K562 (cell line): ENCODE measurements around the gene PMIS2. TPM values are rescaled to one million over a fixed set of nuclear protein-coding genes. Genes with fewer than 3 reads are reported as not detected.
"Not testable (repeated sequence)": the region's sequence is repeated elsewhere in the genome, so short reads cannot be mapped to it uniquely, and the experiment has no call there.

Experiments
- ATAC-seq: fragments of 200-7000 bp; cut with Tn5 transposase; 3 replicates; pipeline ENCODE4 v1.9.1; 2020; ENCODE audit warnings: moderate library complexity
- BruUV-seq: library from RNA; stranded (reverse); fragments of 400-500 nt; replicated peaks from 2 replicates; lab custom pipeline; 2021; lab: Mats Ljungman, UMichigan
- CTCF ChIA-PET: fragments of 300-600 bp; formaldehyde crosslinking; extraction: SDS; loops from one replicate; lab custom pipeline; 2021; ENCODE audit warnings: low intra/inter-chr PET ratio; lab: Yijun Ruan, JAX
- POLR2A ChIA-PET: fragments of 300-600, 350-650 bp; sonication (Branson Sonifier 250); formaldehyde crosslinking; extraction: SDS; loops from one replicate; lab custom pipeline; 2021; ENCODE audit warnings: antibody characterized with exemption, inconsistent platforms; lab: Yijun Ruan, JAX
- DNase-seq, 4 experiments: peaks; one replicate each; pipeline versions ENCODE4 v3.0.0 to v3.0.0-alpha.2; 2011 to 2018; ENCODE audit warnings: low spot score in 3 of 4, mixed read lengths in 3 of 4; ENCODE audit errors: extremely low read depth in 1 of 4
- FAIRE-seq: peaks from 2 replicates; lab custom pipeline; 2011; peaks lifted over from hg19 to GRCh38; lab: Jason Lieb, UNC
- H2AFZ ChIP-seq: 2 replicates; pipeline ENCODE4 v1.6.0; 2011; ENCODE audit warnings: low read depth, low read length, control low read depth, inconsistent platforms
- H3K27ac ChIP-seq: fragments of 200-600 bp; 3 replicates; pipeline ENCODE4 v1.8.0; 2011; ENCODE audit warnings: low read depth, mild to moderate bottlenecking, control low read depth, inconsistent platforms, low read length, moderate library complexity, mixed read lengths; ENCODE audit errors: extremely low read depth
- H3K27me3 ChIP-seq, 2 experiments: fragments of 300-600 bp in 1 of 2; 2 replicates in 1 of 2; 3 replicates in 1 of 2; pipeline versions ENCODE4 v1.6.0 to v1.8.0; 2011; ENCODE audit warnings: inconsistent platforms in 2 of 2, low read length in 2 of 2, mild to moderate bottlenecking in 1 of 2, mixed read lengths in 1 of 2, moderate library complexity in 1 of 2; ENCODE audit not compliant: control insufficient read depth in 2 of 2, insufficient read depth in 2 of 2
- H3K36me3 ChIP-seq: fragments of 300-600 bp; 3 replicates; pipeline ENCODE4 v1.8.0; 2011; ENCODE audit warnings: mild to moderate bottlenecking, low read length, inconsistent platforms; ENCODE audit not compliant: control insufficient read depth, insufficient read depth
- H3K4me1 ChIP-seq, 2 experiments: fragments of 200-600 bp in 1 of 2; replicated peaks in 1 of 2; 2 replicates in 1 of 2; 3 replicates in 1 of 2; pipeline versions ENCODE4 v1.5.1 to v1.8.0; 2011; ENCODE audit warnings: inconsistent platforms in 2 of 2, low read length in 2 of 2, mild to moderate bottlenecking in 1 of 2, mixed read lengths in 1 of 2, moderate library complexity in 1 of 2; ENCODE audit not compliant: control insufficient read depth in 2 of 2, insufficient read depth in 2 of 2
- H3K4me2 ChIP-seq: 2 replicates; pipeline ENCODE4 v1.6.1; 2011; ENCODE audit warnings: low read length, control low read depth, inconsistent platforms, mixed read lengths; ENCODE audit not compliant: insufficient read depth
- H3K4me3 ChIP-seq: fragments of 200-600 bp; sonication (generic), shearing (Covaris generic); 2 replicates; pipeline ENCODE4 v1.5.1; 2016; ENCODE audit warnings: control low read depth, inconsistent platforms
- H3K79me2 ChIP-seq: fragments of 200-600 bp; 3 replicates; pipeline ENCODE4 v1.8.0; 2011; ENCODE audit warnings: low read length, inconsistent platforms; ENCODE audit not compliant: control insufficient read depth, insufficient read depth
- H3K9ac ChIP-seq, 2 experiments: 2 replicates each; pipeline versions ENCODE4 v1.6.0 to v1.6.1; 2011; ENCODE audit warnings: low read depth in 2 of 2, low read length in 2 of 2, control low read depth in 1 of 2, inconsistent platforms in 1 of 2, mild to moderate bottlenecking in 1 of 2, mixed read lengths in 1 of 2; ENCODE audit not compliant: insufficient read depth in 1 of 2
- H3K9me1 ChIP-seq: one replicate; pipeline ENCODE4 v1.6.0; 2011; ENCODE audit warnings: inconsistent platforms, mild to moderate bottlenecking, low read length, moderate library complexity; ENCODE audit not compliant: control insufficient read depth, insufficient read depth
- H3K9me3 ChIP-seq: replicated peaks from 2 replicates; pipeline ENCODE4 v1.5.1; 2011; ENCODE audit warnings: low read depth, low read length, inconsistent platforms; ENCODE audit not compliant: control insufficient read depth, insufficient read depth
- H4K20me1 ChIP-seq: replicated peaks from 2 replicates; pipeline ENCODE4 v1.6.1; 2011; ENCODE audit warnings: low read length, inconsistent platforms, mixed read lengths; ENCODE audit not compliant: control insufficient read depth, insufficient read depth
- KHSRP ChIP-seq: fragments of 450-650 bp; IDR thresholded peaks from 2 replicates; pipeline ENCODE4 v1.6.1; 2017
- ZNF121 ChIP-seq: sonication (generic); formaldehyde crosslinking; conservative IDR thresholded peaks from 2 replicates; pipeline ENCODE4 v1.8.0; 2022; ENCODE audit warnings: missing genetic modification reagents
- ZSCAN29 ChIP-seq: fragments of 450-650 bp; IDR thresholded peaks from 2 replicates; pipeline ENCODE4 v1.6.1; 2017
- WGBS: fragments of 100-300 bp; shearing (Covaris generic); methylation state at CpG from one replicate; pipeline ENCODE4 v1.1.6; 2016; ENCODE audit warnings: low coverage, mixed read lengths; ENCODE audit not compliant: insufficient coverage; ENCODE audit errors: missing lambda C conversion rate; 5-methylcytosine and 5-hydroxymethylcytosine counted together
- in situ Hi-C: fragments of 300-500 bp; cut with MboI; formaldehyde crosslinking; loops from 4 replicates; pipeline ENCODE4 v1.15.0; 2018; ENCODE audit warnings: inconsistent platforms, mixed read lengths
- intact Hi-C: fragments of 100-400 bp; cut with micrococcal nuclease; formaldehyde crosslinking; loops from 2 replicates; pipeline ENCODE4 v1.14.2; 2022
- polyA plus RNA-seq, 8 experiments: library from polyadenylated mRNA; depleted of rRNA in 4 of 8; stranded (reverse) in 5 of 8; unstranded in 3 of 8; fragments of >200 nt; fragmentation: Nextera tagmentation in 2 of 8; fragmentation: Illumina TruSeq in 1 of 8; extraction: Ambion mirVana in 2 of 8; extraction: Trizol in 1 of 8; gene quantifications; 2 replicates each; pipeline versions ENCODE4 v1.2.1 to v1.2.3, GENCODE V29; 2011 to 2014; ENCODE audit warnings: inconsistent platforms in 1 of 8, missing spikeins in 1 of 8
- total RNA-seq, 7 experiments: library from RNA; depleted of rRNA in 6 of 7; stranded (reverse); fragments of >200 nt in 6 of 7; fragmentation: Illumina TruSeq in 2 of 7; extraction: Trizol in 2 of 7; gene quantifications; 2 replicates each; pipeline versions ENCODE4 v1.2.1 to v1.2.3, GENCODE V29; 2011 to 2021; ENCODE audit warnings: low replicate concordance in 1 of 7
- TF ChIP-seq, protein P1 (sequence below): IDR thresholded peaks from 2 replicates; pipeline ENCODE4 v1.6.1; 2016; ENCODE audit warnings: missing genetic modification characterization, missing compliant biosample characterization
- TF ChIP-seq, protein P2 (sequence below): fragments of 450-650 bp; IDR thresholded peaks from 2 replicates; pipeline ENCODE4 v1.7.1; 2018; ENCODE audit warnings: mild to moderate bottlenecking, low read depth; ENCODE audit not compliant: partially characterized antibody

The PMIS2 gene
- total and polyA plus RNA-seq, 9 of the 15 experiments (the other 6 are each of a cell fraction or from before 2014, with no cell fraction given) = not detected

GRCh38 chr19:35595026-35595425 lies 9.1 kb downstream of the PMIS2 start:
- not testable (repeated sequence) for FAIRE-seq

GRCh38 chr19:35595928-35596327 lies 10.0 kb downstream of the PMIS2 start:
- no peak for FAIRE-seq
- ATAC-seq = no peak
- TF ChIP-seq KHSRP = no peak
- TF ChIP-seq, protein P1, sequence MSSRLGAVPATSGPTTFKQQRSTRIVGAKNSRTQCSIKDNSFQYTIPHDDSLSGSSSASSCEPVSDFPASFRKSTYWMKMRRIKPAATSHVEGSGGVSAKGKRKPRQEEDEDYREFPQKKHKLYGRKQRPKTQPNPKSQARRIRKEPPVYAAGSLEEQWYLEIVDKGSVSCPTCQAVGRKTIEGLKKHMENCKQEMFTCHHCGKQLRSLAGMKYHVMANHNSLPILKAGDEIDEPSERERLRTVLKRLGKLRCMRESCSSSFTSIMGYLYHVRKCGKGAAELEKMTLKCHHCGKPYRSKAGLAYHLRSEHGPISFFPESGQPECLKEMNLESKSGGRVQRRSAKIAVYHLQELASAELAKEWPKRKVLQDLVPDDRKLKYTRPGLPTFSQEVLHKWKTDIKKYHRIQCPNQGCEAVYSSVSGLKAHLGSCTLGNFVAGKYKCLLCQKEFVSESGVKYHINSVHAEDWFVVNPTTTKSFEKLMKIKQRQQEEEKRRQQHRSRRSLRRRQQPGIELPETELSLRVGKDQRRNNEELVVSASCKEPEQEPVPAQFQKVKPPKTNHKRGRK = peak; percentile 70
- no peak for TF ChIP-seq ZSCAN29
- TF ChIP-seq, protein P2, sequence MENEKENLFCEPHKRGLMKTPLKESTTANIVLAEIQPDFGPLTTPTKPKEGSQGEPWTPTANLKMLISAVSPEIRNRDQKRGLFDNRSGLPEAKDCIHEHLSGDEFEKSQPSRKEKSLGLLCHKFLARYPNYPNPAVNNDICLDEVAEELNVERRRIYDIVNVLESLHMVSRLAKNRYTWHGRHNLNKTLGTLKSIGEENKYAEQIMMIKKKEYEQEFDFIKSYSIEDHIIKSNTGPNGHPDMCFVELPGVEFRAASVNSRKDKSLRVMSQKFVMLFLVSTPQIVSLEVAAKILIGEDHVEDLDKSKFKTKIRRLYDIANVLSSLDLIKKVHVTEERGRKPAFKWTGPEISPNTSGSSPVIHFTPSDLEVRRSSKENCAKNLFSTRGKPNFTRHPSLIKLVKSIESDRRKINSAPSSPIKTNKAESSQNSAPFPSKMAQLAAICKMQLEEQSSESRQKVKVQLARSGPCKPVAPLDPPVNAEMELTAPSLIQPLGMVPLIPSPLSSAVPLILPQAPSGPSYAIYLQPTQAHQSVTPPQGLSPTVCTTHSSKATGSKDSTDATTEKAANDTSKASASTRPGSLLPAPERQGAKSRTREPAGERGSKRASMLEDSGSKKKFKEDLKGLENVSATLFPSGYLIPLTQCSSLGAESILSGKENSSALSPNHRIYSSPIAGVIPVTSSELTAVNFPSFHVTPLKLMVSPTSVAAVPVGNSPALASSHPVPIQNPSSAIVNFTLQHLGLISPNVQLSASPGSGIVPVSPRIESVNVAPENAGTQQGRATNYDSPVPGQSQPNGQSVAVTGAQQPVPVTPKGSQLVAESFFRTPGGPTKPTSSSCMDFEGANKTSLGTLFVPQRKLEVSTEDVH = no peak
- Histone ChIP-seq H2AFZ (0 out of 2 replicates have a peak overlapping the region, but pooled peaks have one; percentile 56), H3K9me1 (no peaks in the 10 kb centered on the region), H3K27ac (no peak overlapping the region), H3K27me3 (peaks cover 7 to 11% of the 10 kb centered on the region in 2 experiments; a peak in 4 of 5 replicates), H3K9ac (no peak overlapping the region), H4K20me1 (no peaks in the 10 kb centered on the region), H3K9me3 (no peaks in the 10 kb centered on the region), H3K4me2 (no peak overlapping the region), H3K4me3 (no peak overlapping the region), H3K36me3 (no peaks in the 10 kb centered on the region), H3K4me1 (no peaks in the 10 kb centered on the region; a peak in 1 of 5 replicates), H3K79me2 (no peaks in the 10 kb centered on the region)
- CTCF ChIA-PET = no interaction called here
- DNase-seq = no peak
- intact Hi-C loops (no loop called here), in situ Hi-C loops (no loop called here)
- POLR2A ChIA-PET = no interaction called here
- no CpG with 5 or more reads among the region's 1 CpG for WGBS
- BruUV-seq = no TSS peak

More at GRCh38 chr19:35595026-35595425, 9.1 kb downstream of the PMIS2 start:
- H3K27me3 ChIP-seq, H3K4me1 ChIP-seq, H3K9me3 ChIP-seq, ATAC-seq, H3K79me2 ChIP-seq, H3K27ac ChIP-seq, BruUV-seq, H3K9me1 ChIP-seq, H3K36me3 ChIP-seq, H3K9ac ChIP-seq, H4K20me1 ChIP-seq, DNase-seq, intact Hi-C loops, H3K4me2 ChIP-seq, H3K4me3 ChIP-seq, in situ Hi-C loops, POLR2A ChIA-PET, H2AFZ ChIP-seq, CTCF ChIA-PET: not testable (repeated sequence)
- 0 out of 2 replicates have a peak, but pooled peaks have one; percentile 22 for TF ChIP-seq ZNF121 (CRISPR knock-in tag)
- WGBS = 8% methylated on average over 3 of the region's 3 CpGs
